LHCN-M2 (cell line): Measurements from ENCODE around the gene LDHD. TPM values are rescaled to one million over a fixed set of nuclear protein-coding genes. Genes with fewer than 3 reads are reported as not detected.

ENCODE experiments used
- DNase-seq: peaks from one replicate; pipeline ENCODE4 v3.0.0-alpha.2; 2012; ENCODE audit warnings: low read depth
- polyA plus RNA-seq: library from polyadenylated mRNA; unstranded; fragments of >200 nt; gene quantifications from one replicate; pipeline ENCODE4 v1.2.1, GENCODE V29; 2012; ENCODE audit warnings: missing spikeins
- total RNA-seq: library from RNA; depleted of rRNA; stranded (reverse); fragments of >200 nt; gene quantifications from 2 replicates; pipeline ENCODE4 v1.2.3, GENCODE V29; 2014; rRNA removed

The LDHD gene
- total RNA-seq: 0.11 TPM in 1 of 2 replicates, not detected in the other
- 0.13 TPM for polyA plus RNA-seq

DNA sequence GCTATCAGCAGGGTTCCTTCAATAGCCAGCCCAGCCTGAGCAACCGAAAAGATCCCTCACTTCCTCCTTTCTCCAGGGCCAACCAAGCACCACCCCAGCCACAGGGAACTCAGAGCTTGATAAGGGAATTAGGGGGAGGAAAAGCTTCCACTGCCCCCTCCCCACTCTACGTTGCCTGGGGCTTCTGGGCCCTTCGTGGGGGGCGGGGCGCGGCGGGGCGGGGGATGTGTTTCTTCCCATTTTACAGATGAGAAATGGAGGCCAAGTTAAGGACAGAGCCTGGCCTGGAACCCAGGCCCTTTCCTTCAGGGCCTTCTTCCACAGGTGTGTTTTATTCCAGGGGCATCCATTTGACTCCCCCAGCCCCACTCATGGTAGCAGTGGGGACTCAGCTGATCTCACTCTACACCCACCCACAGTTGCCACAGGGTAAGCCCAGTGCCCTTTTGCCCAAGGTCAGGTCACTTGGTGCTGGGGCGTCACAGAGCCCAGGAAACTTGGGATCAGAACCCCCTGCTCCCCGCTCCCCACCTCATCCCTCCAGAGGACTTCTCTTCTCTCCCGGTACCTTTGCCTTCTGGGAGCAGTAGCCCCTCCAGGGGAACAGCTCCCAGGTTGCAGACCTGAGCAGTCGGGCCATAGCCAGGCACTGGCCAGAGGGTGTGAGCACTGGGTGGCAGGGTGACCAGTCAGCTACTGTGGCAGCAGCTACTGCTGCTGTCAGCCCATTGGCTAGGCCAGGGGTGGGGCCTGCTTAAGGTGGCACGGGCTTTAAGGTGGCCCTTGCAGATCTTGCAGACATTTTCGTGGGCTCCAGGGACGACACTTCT, at the start of gene LDHD:
Gene LDHD (minus strand): TSS at position 700 of the 830 bp plus-strand sequence. CDS start 60 bp downstream, at position 640.
- DNase-seq: no peak

DNA sequence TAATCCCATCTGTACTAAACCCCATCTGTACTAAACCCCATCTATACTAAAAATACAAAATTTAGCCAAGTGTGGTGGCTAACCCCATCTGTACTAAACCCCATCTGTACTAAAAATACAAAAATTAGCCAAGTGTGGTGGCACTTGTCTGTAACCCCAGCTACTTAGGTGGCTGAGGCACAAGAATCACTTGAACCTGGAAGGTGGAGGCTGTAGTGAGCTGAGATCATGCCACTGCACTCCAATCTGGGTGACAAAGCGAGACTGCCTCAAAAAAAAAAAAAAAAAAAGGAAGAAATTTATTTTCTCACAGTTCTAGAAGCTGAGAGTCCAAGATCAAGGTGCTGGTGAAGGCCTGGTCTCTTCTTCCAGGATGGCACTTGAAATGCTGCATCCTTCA, 43.8 kb upstream of the LDHD start:
- DNase-seq: no peak

DNA sequence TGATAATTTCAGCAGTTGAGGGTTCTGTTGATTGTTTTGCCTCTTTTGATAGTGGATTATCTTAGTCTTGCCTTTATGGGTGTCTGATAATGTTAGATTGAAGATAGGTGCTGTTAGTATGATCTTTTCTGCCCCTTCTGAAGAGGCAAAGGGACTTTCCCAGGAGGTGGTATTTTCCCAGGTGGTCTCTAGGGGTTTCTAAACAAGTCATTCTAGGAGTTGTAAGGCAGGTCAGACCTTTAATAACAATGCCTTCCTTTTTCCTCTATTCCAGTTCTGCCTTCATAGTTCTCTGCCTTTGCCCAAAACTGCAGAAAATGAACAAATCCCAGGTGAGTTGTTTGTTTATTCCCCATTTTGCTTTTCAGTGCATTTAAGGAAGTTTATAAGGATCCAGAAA, 36.1 kb upstream of the LDHD start:
- DNase-seq: no peak

DNA sequence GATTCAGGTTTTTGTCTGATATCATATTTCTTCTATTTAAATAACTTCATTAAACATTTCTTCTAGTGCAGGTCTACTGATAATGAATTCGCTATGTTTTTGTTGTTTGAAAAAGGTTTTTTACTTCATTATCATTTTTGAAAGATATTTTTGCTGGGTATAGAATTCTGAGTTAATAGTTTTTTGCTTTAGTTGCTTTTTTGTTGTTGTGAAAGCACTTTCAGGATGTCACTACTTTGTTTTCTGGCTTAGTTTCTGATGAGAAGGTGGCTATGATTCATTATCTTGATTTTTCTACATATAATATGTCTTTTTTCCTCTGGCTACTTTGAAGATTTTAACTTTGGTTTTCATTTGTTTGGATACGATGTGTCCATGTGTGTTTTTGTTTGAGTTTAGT, 35.2 kb upstream of the LDHD start:
- no peak for DNase-seq

DNA sequence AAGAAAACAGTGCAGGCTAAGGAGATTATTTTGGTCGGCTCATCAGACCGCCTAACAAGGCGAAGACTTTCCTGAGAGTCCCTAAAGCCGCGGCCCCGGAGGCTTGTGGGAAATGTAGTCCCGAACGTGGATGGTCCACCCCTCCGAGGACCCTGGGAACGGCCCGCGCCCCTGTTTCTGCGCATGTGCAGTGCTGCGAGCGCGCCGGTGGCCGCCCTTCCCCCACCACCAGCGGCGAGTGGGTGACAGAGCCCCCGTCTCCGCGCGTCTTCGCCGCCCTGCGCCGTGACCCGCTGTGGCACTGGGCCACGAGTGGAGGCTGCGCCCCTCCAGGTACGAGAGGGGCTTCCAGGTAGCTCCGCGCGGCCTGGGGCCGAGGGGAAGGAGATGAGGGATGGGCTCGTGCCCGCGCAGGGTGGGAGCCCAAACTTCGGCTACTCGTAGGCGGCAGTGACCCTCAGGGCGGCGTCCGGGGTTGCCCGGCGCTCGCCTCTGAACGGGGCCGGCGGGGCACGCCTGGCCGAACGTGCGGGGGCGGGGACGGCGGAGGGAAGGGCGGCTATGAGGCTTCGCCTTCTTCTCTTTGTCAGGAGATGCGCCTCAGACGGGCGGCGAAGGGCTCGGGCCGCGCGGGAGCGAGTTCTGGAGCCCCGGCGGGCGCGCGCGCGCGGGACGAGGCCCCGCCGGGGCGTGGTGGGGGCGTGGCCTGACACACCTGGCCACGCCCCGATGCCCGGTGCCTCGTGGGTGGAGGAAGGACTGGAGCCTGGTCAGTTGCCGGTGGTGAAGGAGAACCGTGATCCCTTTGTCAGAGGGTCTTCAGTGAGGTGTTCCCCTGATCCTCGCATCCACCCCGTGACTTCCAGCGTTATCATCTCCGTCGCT, 32.0 kb upstream of the LDHD start, which contains the start of gene ZFP1:
Gene ZFP1 (plus strand): TSS at position 214 of the 885 bp plus-strand sequence. CDS start 4,428 bp downstream, outside the sequence.
- DNase-seq: peak; percentile 89

DNA sequence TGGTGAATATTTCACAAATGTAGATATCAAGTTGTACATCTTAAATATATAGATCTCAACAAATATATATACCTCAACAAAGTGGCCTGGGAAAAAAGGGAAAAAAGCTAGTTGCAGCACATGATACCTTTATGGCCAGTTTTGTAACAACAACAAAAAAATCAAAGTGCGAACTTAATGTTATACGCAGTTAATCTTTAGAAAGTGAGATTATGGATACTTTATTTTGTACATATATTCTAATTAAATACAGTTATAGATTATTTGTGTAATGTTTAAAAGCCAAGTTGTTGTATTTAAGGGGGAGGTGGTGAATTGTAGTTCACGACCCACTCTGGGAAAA, 31.4 kb upstream of the LDHD start:
- DNase-seq: no peak

DNA sequence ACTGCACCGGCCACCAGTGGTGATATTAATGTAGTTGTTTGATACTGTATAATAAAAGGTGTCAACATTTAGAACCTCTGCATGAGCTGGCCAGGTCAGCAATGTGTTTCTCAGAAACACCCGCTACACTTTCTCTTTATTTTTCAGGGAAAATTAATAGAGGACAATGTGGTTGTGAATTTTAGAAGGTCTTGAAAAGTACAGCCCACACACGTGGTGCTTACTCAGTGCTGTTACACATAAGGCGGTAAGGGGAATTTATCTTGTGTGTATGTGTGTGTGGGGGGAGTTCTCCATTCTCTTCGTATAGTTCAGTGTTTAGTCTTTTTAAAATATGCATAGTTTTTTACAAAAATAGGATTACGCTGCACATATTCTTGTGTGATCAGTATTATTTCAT, 27.4 kb upstream of the LDHD start:
- no peak for DNase-seq

DNA sequence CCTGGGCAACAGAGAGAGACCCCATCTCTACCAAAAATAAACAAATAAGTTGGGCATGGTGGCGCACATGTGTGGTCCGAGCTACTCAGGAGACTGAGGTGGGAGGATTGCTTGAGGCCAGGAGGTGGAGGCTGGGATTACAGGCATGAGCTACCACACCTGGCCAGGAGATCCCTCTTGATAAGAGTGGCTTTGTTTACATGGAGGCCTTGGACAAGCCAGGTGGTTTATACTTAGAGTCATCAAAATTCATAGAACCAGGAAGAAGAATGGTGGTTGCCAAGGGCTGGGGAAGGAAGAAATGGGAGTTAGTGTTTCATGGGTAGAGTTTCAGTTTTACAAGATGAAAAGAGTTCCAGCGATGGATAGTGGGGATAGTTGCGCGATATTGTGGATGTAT, 22.9 kb upstream of the LDHD start:
- DNase-seq: no peak

DNA sequence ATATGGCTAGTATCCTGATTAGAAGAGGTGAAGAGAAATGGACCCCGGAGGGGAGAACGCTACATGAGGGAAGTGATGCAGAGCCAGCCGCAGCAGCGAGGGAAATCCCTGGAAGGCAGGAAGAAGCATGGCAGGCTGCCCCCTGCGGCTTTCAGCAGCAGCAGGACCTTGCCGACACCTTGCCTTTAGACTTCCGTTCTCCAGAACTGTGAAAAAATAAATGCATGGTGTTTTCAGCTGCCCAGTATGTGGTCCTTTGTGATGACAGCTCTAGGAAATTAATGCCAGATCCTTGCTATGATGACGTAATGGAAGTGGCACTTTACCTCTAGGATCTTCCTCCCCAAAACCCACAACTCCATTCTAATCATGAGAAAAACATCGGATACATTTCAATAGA, 22.1 kb upstream of the LDHD start:
- no peak for DNase-seq

DNA sequence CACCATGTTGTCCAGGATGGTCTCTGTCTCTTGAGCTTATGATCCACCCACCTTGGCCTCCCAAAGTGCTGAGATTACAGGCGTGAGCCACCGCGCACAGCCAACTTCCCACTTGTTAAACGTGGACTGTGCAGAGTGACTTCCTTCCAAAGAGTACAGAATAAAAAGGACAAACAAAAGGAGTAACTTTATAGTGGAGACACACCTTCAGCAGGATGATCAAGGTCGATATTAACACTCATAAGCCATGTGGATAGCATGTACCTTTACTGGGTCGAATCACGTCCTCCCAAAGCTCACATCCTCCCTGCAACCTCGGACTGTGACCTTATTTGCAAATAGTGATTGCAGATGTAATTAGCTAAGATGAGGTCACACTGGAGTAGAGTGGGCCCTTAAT, 21.7 kb upstream of the LDHD start:
- DNase-seq: no peak

DNA sequence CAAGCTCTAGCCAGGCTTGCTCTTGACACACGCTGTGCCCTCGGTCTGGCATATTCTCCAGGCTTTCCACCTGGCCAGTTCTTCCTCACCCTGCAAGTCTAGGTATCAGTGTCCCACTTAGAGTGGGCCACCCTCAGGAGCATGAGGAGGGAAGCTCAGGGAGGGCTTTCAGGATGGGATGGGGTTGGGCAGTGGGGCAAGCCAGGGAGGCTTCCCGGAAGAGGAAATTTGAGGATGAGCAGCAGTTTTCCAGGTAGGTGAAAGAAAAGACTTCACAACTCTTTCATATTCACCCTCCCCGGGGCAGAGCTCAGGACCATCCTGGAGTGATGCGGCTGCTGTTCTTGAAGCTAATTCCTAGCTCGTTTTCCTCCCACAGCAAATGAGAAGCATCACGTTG, 14.5 kb upstream of the LDHD start:
- no peak for DNase-seq

DNA sequence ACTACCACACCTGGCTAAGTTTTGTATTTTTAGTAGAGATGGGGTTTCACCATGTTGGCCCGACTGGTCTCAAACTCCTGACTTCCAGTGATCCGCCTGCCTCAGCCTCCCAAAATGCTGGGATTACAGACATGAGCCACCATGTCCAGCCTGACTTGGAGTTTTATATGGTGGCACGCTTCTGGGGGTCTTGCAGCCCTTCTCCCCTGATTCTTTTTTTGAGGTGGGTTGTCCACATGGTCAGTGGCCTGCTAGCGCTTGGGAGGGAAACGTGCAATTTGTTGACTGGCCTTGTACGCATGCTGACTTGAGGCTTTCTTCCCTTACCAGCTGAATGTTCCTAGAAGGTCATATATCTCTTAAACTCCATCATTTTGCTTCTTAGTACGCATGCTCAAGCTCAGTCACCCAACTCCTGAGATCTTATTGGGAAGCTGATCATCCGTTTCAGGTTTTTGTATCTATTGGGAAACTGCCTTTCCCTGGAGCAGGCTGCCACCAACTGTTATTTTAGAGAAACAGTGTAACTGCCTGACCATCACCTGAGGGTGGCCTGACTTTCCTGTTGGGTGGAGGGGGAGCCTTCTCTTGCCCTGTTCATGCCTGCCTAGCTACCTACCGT, 13.7 kb upstream of the LDHD start:
- no peak for DNase-seq

DNA sequence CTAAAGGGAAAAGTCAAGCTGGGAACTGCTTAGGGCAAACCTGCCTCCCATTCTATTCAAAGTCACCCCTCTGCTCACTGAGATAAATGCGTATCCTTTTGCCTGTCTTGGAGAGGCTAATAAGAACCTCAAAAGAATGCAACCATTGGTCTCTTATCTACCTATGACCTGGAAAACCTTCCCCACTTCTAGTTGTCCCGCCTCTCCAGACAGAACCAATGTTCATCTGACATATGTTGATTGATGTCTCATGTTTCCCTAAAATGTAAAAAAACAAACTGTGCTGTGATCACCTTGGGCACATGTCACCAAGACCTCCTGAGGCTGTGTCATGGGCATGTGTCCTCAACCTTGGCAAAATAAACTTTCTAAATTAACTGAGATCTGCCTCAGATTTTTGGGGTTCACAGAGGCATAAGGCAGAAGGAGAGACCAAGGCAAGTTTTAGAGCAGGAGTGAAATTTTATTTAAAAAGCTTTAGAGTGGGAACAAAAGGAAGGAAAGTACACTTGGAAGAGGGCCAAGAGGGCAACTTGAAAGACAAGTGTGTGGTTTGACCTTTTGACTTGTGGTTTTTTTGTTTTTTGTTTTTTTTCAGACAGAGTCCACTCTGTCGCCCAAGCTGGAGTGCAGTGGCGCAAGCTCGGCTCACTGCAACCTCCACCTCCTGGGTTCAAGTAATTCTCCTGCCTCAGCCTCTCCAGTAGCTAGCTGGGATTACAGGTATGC, 13.0 kb upstream of the LDHD start:
- peak; percentile 53 for DNase-seq

DNA sequence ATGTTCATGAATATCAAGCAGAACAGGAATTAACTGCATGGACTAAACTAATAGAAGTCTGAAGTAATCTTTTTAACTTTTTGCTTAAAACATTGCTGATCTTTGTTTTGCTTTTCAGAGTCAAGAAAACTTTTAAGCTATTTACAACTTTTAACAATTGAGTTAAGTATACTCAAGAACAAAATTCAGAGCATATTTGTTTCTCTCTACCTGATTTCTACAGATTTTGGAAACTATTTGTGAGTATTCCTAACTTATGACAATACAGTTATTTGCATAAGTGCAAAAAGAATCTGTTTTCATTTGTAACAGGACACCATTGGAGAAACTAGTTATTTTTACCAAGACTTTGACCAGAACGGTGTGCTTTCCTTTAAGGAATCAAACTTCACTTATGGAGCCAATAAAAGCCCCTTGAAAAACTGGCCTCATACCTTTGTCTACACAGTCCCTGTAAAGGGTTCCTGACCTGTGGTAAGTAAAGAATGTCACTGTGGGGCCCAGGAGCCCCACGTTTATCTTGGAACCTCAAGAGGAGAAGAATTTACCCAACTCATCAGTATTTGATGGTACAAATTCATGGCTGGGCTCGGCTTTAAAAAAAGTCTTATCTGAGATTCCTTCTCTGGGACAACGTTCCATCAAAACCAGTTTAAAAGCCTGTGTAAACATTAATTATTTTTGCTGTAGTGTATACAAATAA, 11.3 kb upstream of the LDHD start:
- no peak for DNase-seq

DNA sequence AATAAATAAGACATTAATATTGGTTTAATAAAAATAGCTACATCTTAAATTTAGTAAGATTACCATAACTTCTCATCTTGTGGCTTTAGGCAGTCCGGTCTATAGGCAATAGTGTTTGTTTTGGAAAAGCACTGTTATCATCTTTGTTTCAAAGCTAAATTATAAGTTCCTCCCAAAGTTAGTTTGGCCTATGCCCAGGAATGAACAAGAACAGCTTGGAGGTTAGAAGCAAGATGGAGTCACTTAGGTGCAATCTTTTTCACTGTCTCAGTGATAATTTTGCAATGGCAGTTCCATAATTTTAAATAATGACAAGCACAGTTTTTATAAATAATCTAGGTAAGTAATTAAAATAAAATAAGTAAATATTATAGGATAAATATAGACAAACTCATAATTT, 6.0 kb upstream of the LDHD start:
- no peak for DNase-seq

DNA sequence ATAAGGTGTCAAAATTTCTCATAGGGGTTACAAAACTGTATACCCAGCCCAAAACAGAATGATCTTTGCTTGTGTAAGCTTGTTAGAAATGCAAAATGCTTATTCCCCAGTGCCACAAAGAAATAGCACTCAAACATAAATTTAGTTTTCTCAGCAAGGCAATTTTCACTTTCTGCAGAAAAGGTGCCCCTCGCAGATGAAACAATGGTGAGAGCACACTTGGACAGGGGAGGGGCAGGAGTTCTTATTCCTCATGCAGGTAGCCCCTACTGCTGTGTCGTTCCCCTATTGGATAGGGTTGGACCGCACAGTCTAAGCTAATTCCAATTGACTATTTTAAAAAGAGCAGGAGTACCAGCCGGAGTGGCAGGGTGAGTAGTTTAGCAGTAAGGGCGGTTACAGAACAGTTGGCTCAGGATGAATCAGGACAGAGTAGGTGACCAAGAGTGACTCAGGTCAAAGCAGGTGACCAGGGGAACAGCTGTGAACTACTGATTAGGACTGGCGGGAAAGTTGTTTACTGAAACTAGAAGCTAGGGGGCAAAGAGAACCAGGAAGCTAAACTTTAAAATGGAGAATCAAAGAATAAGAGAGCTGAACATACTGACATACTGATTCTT, 5.5 kb upstream of the LDHD start:
- DNase-seq: no peak

DNA sequence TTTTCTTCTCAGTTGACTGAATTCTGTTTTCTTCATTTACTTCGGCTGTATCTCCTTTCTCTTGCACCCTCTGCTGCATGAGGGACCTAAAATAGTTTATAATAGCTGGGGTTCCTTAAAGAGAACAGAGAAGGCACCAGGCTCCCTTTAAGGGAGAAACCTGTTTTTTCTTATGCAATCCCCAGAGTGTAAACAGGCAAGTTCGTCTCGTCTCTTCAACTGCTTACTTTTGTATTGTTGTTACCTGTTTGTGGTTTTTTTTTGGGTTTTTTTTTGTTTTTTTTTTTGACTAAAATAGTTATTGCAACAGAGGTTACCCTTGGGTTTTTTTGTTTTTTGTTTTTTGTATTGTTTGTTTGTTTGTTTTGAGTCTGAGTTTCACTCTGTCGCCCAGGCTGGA, 3.7 kb upstream of the LDHD start:
- no peak for DNase-seq

DNA sequence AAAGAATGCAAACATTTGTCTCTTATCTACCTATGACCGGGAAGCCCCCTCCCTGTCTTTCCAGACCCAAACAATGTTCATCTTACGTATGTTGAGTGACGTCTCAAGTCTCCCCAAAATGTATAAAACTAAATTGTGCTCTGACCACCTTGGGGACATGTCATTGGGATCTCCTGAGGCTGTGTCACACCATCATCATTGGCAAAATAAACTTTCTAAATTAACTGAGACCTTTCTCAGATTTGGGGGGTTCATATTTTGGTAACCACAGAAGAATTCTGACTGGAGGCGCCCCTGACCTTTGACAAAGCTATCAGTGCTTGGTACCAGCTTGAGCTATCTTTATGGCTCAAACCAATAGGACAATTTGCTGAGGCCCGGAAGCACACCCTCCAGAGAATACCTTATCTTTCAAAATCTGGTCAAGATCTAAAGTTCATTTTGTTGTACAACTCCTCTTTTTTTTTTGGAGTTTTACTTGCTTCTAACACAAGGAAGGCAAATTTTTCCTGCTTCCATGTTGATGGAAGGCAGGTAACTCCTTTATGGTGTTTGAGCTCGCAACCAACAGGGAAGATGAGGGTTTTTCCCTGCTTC, 2.5 kb upstream of the LDHD start:
- DNase-seq: no peak

DNA sequence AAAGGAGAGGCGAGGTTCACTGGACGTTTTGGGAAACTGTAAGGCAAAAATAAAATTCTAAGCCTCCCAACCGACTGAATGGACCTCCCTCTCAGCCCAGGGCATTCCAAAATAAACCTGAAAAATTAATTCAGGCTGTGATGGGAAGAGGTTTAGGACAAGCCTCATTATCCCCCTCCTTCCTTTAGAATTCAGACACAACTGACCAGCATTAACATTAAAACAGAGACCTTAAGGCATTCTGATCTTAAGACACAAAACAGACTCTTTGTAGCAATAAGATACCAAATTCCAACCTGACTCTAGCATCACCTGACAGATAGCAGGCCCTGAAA, 298 bp upstream of the LDHD start:
- no peak for DNase-seq
